HG02870 (cell line): ENCODE measurements around the gene VAC14.

ENCODE experiments used
- ATAC-seq: cut with Tn5 transposase; IDR thresholded peaks from one replicate; pipeline ENCODE4 v1.9.1; 2021; ENCODE audit warnings: mild to moderate bottlenecking, moderate library complexity; ENCODE audit not compliant: unreplicated experiment

The VAC14 gene

GRCh38 chr16:70665806-70666735 lies 134.9 kb downstream of the VAC14 start:
- no peak for ATAC-seq

GRCh38 chr16:70665113-70665694 lies 135.8 kb downstream of the VAC14 start:
- no peak for ATAC-seq

- ATAC-seq: no peak
Observed at GRCh38 chr16:70664325-70665112, 136.4 kb downstream of the VAC14 start.

- no peak for ATAC-seq
Observed at GRCh38 chr16:70663524-70664324, 137.2 kb downstream of the VAC14 start.

- ATAC-seq: no peak
Observed at GRCh38 chr16:70662991-70663523, 137.9 kb downstream of the VAC14 start.

GRCh38 chr16:70661918-70662641 lies 138.9 kb downstream of the VAC14 start:
- ATAC-seq: no peak

- no peak for ATAC-seq
Observed at GRCh38 chr16:70661534-70661917, 139.4 kb downstream of the VAC14 start.

- no peak for ATAC-seq
Observed at GRCh38 chr16:70660672-70661350, 140.1 kb downstream of the VAC14 start.

GRCh38 chr16:70659953-70660671 lies 140.8 kb downstream of the VAC14 start:
- no peak for ATAC-seq

- no peak for ATAC-seq
Observed at GRCh38 chr16:70659546-70659945, 141.4 kb downstream of the VAC14 start.

GRCh38 chr16:70658921-70659320 lies 142.0 kb downstream of the VAC14 start:
- no peak for ATAC-seq

GRCh38 chr16:70657956-70658355 lies 143.0 kb downstream of the VAC14 start:
- ATAC-seq: no peak

- no peak for ATAC-seq
Observed at GRCh38 chr16:70656712-70657263, 144.2 kb downstream of the VAC14 start.

GRCh38 chr16:70656065-70656711 lies 144.8 kb downstream of the VAC14 start:
- no peak for ATAC-seq

- no peak for ATAC-seq
Observed at GRCh38 chr16:70653809-70654771, 146.9 kb downstream of the VAC14 start.

GRCh38 chr16:70653406-70653805 lies 147.6 kb downstream of the VAC14 start:
- ATAC-seq: no peak

- ATAC-seq: no peak
Observed at GRCh38 chr16:70652322-70652721, 148.6 kb downstream of the VAC14 start.
